Neural cell (in vitro differentiated cells): Measurements from ENCODE around the gene MBTPS2. TPM values are rescaled to one million over a fixed set of nuclear protein-coding genes. Genes with fewer than 3 reads are reported as not detected.

ENCODE experiments used
- H2AFZ ChIP-seq: fragments of 200-600, 300-800 bp; sonication (generic), shearing (Covaris generic); 2 replicates; pipeline ENCODE4 v1.6.0; 2014; ENCODE audit warnings: low read depth, mild to moderate bottlenecking, antibody characterized with exemption, low read length, moderate library complexity
- H3F3A ChIP-seq: fragments of 200-600 bp; shearing (Covaris generic); 2 replicates; pipeline ENCODE4 v1.6.1; 2016; ENCODE audit warnings: mild to moderate bottlenecking, moderate library complexity, mixed read lengths, antibody characterized with exemption, low read length; ENCODE audit not compliant: insufficient read depth, poor library complexity, severe bottlenecking
- H3K27ac ChIP-seq: fragments of 200-600, 300-800 bp; sonication (generic), shearing (Covaris generic); 2 replicates; pipeline ENCODE4 v1.5.1; 2014; ENCODE audit warnings: mild to moderate bottlenecking, low read length, moderate library complexity
- H3K27me3 ChIP-seq: fragments of 300-800, 200-600 bp; sonication (generic), shearing (Covaris generic); 2 replicates; pipeline ENCODE4 v1.6.0; 2014; ENCODE audit warnings: mild to moderate bottlenecking, low read depth, low read length, moderate library complexity; ENCODE audit not compliant: insufficient read depth
- H3K36me3 ChIP-seq: fragments of 300-800, 200-600 bp; sonication (generic), shearing (Covaris generic); 2 replicates; pipeline ENCODE4 v1.5.1; 2014; ENCODE audit warnings: mild to moderate bottlenecking, antibody characterized with exemption, low read length, moderate library complexity; ENCODE audit not compliant: insufficient read depth
- H3K4me2 ChIP-seq: fragments of 300-800, 200-600 bp; sonication (generic), shearing (Covaris generic); 2 replicates; pipeline ENCODE4 v1.6.0; 2014; ENCODE audit warnings: mild to moderate bottlenecking, low read length
- H3K4me3 ChIP-seq: fragments of 300-800, 200-600 bp; sonication (generic), shearing (Covaris generic); 2 replicates; pipeline ENCODE4 v1.5.1; 2014; ENCODE audit warnings: mild to moderate bottlenecking, low read length, moderate library complexity
- H3K79me2 ChIP-seq: fragments of 200-600 bp; shearing (Covaris generic); replicated peaks from 2 replicates; pipeline ENCODE4 v1.6.0; 2014; ENCODE audit warnings: mild to moderate bottlenecking, low read length, moderate library complexity; ENCODE audit not compliant: insufficient read depth
- H3K9ac ChIP-seq: fragments of 300-800, 200-600 bp; sonication (generic), shearing (Covaris generic); 2 replicates; pipeline ENCODE4 v1.6.1; 2016; ENCODE audit warnings: mild to moderate bottlenecking, low read length, mixed read lengths
- H3K9me2 ChIP-seq: fragments of 200-600 bp; shearing (Covaris generic); 2 replicates; pipeline ENCODE4 v1.6.1; 2016; ENCODE audit warnings: mild to moderate bottlenecking, low read length, mixed read lengths; ENCODE audit not compliant: insufficient read depth
- H3K9me3 ChIP-seq: fragments of 200-600, 300-800 bp; sonication (generic), shearing (Covaris generic); 2 replicates; pipeline ENCODE4 v1.6.1; 2016; ENCODE audit warnings: mild to moderate bottlenecking, mixed run types, low read length, moderate library complexity, mixed read lengths
- H4K20me1 ChIP-seq: fragments of 200-600 bp; shearing (Covaris generic); 2 replicates; pipeline ENCODE4 v1.6.1; 2016; ENCODE audit warnings: mild to moderate bottlenecking, mixed run types; ENCODE audit not compliant: insufficient read depth
- EP300 ChIP-seq: fragments of 450-650 bp; conservative IDR thresholded peaks from 2 replicates; pipeline ENCODE4 v1.6.1; 2014; ENCODE audit warnings: antibody characterized with exemption, mild to moderate bottlenecking, moderate library complexity; ENCODE audit not compliant: poor library complexity, severe bottlenecking
- EZH2 ChIP-seq: fragments of 200-600, 300-800 bp; shearing (Covaris generic), sonication (generic); IDR thresholded peaks from 2 replicates; pipeline ENCODE4 v1.6.1; 2014; ENCODE audit warnings: antibody characterized with exemption, low read length, borderline replicate concordance, mild to moderate bottlenecking; ENCODE audit not compliant: insufficient read depth, poor library complexity, severe bottlenecking
- MXI1 ChIP-seq: fragments of 450-650 bp; conservative IDR thresholded peaks from 2 replicates; pipeline ENCODE4 v1.6.1; 2014; ENCODE audit warnings: antibody characterized with exemption, mild to moderate bottlenecking; ENCODE audit not compliant: poor library complexity, severe bottlenecking
- POLR2AphosphoS5 ChIP-seq: IDR thresholded peaks from 2 replicates; pipeline ENCODE4 v1.6.1; 2012
- RAD21 ChIP-seq: fragments of 450-650 bp; conservative IDR thresholded peaks from 2 replicates; pipeline ENCODE4 v1.6.1; 2014; ENCODE audit warnings: antibody characterized with exemption, mild to moderate bottlenecking, moderate library complexity
- SMC3 ChIP-seq: fragments of 450-650 bp; conservative IDR thresholded peaks from 2 replicates; pipeline ENCODE4 v1.6.1; 2014; ENCODE audit warnings: antibody characterized with exemption, mild to moderate bottlenecking, moderate library complexity; ENCODE audit not compliant: poor library complexity
- TAF1 ChIP-seq: IDR thresholded peaks from 2 replicates; pipeline ENCODE4 v1.6.1; 2012; ENCODE audit warnings: low read depth
- polyA plus RNA-seq: library from polyadenylated mRNA; depleted of rRNA; stranded (reverse); fragments of >200 nt; gene quantifications from 2 replicates; pipeline ENCODE4 v1.2.3, GENCODE V29; 2014
- TF ChIP-seq, protein P1 (sequence below): IDR thresholded peaks from 2 replicates; pipeline ENCODE4 v1.6.1; 2012; ENCODE audit warnings: borderline replicate concordance
- TF ChIP-seq, protein P2 (sequence below): fragments of 450-650 bp; IDR thresholded peaks from 2 replicates; pipeline ENCODE4 v1.5.1; 2014; ENCODE audit warnings: antibody characterized with exemption, mild to moderate bottlenecking, moderate library complexity; ENCODE audit not compliant: poor library complexity, severe bottlenecking

Gene MBTPS2
- polyA plus RNA-seq, 1 donor from 2014 or later, result 11.1 TPM

DNA sequence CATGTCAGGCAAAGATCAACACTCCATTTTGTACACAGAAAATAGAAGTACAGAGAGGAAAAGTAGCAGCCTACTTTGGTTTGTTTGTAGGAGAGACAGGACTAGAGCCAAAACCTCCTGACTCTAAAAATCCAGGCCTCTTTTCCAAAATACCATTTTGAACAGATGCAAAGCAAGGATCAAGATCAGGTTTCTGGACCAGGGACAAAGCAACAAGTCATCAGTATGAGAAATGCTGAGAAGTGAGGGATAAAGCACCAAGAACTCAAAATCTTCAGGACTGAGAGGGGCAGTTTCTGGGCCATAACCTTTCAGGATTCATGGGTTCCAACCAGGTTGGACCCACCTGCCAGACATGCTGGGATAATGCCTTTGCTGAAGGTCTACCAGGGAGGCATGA, 36.6 kb upstream of the MBTPS2 start:
- Histone ChIP-seq H3K9me3 (no peaks in the 10 kb centered on the region), H2AFZ (no peak overlapping the region), H3K36me3 (no peaks in the 10 kb centered on the region), H3K9ac (no peak overlapping the region), H3K27ac (no peak overlapping the region), H3K4me2 (no peak overlapping the region), H3K9me2 (no peaks in the 10 kb centered on the region), H3K79me2 (no peaks in the 10 kb centered on the region), H3K27me3 (no peaks in the 10 kb centered on the region), H3F3A (no peaks in the 10 kb centered on the region), H3K4me3 (no peak overlapping the region), H4K20me1 (no peaks in the 10 kb centered on the region)
- TF ChIP-seq RAD21, result no peak
- TF ChIP-seq, protein P1, sequence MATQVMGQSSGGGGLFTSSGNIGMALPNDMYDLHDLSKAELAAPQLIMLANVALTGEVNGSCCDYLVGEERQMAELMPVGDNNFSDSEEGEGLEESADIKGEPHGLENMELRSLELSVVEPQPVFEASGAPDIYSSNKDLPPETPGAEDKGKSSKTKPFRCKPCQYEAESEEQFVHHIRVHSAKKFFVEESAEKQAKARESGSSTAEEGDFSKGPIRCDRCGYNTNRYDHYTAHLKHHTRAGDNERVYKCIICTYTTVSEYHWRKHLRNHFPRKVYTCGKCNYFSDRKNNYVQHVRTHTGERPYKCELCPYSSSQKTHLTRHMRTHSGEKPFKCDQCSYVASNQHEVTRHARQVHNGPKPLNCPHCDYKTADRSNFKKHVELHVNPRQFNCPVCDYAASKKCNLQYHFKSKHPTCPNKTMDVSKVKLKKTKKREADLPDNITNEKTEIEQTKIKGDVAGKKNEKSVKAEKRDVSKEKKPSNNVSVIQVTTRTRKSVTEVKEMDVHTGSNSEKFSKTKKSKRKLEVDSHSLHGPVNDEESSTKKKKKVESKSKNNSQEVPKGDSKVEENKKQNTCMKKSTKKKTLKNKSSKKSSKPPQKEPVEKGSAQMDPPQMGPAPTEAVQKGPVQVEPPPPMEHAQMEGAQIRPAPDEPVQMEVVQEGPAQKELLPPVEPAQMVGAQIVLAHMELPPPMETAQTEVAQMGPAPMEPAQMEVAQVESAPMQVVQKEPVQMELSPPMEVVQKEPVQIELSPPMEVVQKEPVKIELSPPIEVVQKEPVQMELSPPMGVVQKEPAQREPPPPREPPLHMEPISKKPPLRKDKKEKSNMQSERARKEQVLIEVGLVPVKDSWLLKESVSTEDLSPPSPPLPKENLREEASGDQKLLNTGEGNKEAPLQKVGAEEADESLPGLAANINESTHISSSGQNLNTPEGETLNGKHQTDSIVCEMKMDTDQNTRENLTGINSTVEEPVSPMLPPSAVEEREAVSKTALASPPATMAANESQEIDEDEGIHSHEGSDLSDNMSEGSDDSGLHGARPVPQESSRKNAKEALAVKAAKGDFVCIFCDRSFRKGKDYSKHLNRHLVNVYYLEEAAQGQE, result no peak
- TF ChIP-seq POLR2AphosphoS5, result no peak
- TF ChIP-seq SMC3, result no peak
- TF ChIP-seq, protein P2, sequence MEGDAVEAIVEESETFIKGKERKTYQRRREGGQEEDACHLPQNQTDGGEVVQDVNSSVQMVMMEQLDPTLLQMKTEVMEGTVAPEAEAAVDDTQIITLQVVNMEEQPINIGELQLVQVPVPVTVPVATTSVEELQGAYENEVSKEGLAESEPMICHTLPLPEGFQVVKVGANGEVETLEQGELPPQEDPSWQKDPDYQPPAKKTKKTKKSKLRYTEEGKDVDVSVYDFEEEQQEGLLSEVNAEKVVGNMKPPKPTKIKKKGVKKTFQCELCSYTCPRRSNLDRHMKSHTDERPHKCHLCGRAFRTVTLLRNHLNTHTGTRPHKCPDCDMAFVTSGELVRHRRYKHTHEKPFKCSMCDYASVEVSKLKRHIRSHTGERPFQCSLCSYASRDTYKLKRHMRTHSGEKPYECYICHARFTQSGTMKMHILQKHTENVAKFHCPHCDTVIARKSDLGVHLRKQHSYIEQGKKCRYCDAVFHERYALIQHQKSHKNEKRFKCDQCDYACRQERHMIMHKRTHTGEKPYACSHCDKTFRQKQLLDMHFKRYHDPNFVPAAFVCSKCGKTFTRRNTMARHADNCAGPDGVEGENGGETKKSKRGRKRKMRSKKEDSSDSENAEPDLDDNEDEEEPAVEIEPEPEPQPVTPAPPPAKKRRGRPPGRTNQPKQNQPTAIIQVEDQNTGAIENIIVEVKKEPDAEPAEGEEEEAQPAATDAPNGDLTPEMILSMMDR, result no peak
- TF ChIP-seq EZH2, result no peak
- TF ChIP-seq TAF1, result no peak
- TF ChIP-seq EP300, result no peak
- no peak for TF ChIP-seq MXI1

DNA sequence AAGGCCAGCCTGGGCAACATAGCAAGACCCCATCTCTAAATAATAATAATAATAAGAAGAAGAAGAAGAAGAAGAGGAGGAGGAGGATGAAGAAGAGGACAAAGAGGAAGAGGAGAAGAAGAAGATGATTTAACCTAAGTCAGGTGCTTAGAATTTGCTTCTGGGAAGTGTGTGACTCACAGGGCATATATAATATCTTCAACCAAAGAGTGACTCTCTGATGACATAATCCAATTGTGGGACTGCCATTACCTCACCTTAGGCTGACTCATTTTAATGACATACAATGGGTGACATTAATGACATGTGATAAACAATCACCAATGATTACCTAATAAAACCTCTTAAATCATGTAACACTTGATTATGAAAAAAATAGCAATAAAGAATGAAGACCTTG, 32.7 kb upstream of the MBTPS2 start:
- Histone ChIP-seq H3K9me3 (no peaks in the 10 kb centered on the region), H3K4me2 (no peak overlapping the region), H3K9ac (no peak overlapping the region), H3K9me2 (no peaks in the 10 kb centered on the region), H3K4me3 (no peak overlapping the region), H3K79me2 (no peaks in the 10 kb centered on the region), H4K20me1 (no peaks in the 10 kb centered on the region), H3K27me3 (no peaks in the 10 kb centered on the region), H3K36me3 (no peaks in the 10 kb centered on the region), H2AFZ (no peak overlapping the region), H3F3A (no peaks in the 10 kb centered on the region), H3K27ac (no peak overlapping the region)
- TF ChIP-seq, protein P1, result no peak
- TF ChIP-seq EP300 (no peak), TAF1 (no peak)
- TF ChIP-seq, protein P2, result no peak
